Measurements from ENCODE around the gene TMEM163. TPM values are rescaled to one million over a fixed set of nuclear protein-coding genes. Genes with fewer than 3 reads are reported as not detected.

TMEM163 gene
- total and polyA plus RNA-seq, 4 donors, result 5.8 to 46.9 (median 29.8) TPM

DNA sequence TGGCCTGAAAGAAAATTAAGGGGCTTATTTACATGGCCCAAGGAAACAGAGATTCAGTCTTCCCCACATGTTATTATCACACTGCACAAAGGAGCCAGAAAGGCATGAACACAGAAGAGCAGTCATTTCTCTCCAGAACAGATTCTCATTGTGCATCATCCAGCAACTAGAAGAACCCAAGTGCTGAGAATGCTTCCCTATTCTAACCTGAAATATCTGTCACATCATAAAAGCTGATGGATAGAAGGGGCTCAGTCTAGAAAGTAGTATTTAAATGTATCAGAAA, 145.8 kb downstream of the TMEM163 start:
- TF ChIP-seq, protein P1, sequence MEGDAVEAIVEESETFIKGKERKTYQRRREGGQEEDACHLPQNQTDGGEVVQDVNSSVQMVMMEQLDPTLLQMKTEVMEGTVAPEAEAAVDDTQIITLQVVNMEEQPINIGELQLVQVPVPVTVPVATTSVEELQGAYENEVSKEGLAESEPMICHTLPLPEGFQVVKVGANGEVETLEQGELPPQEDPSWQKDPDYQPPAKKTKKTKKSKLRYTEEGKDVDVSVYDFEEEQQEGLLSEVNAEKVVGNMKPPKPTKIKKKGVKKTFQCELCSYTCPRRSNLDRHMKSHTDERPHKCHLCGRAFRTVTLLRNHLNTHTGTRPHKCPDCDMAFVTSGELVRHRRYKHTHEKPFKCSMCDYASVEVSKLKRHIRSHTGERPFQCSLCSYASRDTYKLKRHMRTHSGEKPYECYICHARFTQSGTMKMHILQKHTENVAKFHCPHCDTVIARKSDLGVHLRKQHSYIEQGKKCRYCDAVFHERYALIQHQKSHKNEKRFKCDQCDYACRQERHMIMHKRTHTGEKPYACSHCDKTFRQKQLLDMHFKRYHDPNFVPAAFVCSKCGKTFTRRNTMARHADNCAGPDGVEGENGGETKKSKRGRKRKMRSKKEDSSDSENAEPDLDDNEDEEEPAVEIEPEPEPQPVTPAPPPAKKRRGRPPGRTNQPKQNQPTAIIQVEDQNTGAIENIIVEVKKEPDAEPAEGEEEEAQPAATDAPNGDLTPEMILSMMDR (IDR thresholded peaks at IDR 0.05; ENCODE audit: control extremely low read depth, extremely low read depth), result no peak
- no peaks in the 10 kb centered on the region for H3K9me3 ChIP-seq (ENCODE audit: control insufficient read depth in 4 of 4, insufficient read depth in 3 of 4, low read length in 3 of 4)
- H3K27me3 ChIP-seq (ENCODE audit: control insufficient read depth in 3 of 3, insufficient read depth in 3 of 3, low read length in 2 of 3), result no peaks in the 10 kb centered on the region
- no peak overlapping the region for H3K9ac ChIP-seq (ENCODE audit: insufficient read depth in 1 of 2, low read length in 2 of 2)
- no peak for DNase-seq
- H3K4me1 ChIP-seq (ENCODE audit: control insufficient read depth in 5 of 5, insufficient read depth in 5 of 5, low read length in 5 of 5), result peaks cover 0 to 1% (median 0%) of the 10 kb centered on the region in 5 donors
- no peaks in the 10 kb centered on the region for H3K36me3 ChIP-seq (ENCODE audit: control insufficient read depth in 4 of 4, insufficient read depth in 4 of 4, low read length in 4 of 4)
- H3K27ac ChIP-seq (ENCODE audit: low read depth in 1 of 2, low read length in 1 of 2), result no peak overlapping the region
- no peak overlapping the region for H3K4me3 ChIP-seq
- no peak for ATAC-seq (ENCODE audit: insufficient read depth, low FRiP score)

DNA sequence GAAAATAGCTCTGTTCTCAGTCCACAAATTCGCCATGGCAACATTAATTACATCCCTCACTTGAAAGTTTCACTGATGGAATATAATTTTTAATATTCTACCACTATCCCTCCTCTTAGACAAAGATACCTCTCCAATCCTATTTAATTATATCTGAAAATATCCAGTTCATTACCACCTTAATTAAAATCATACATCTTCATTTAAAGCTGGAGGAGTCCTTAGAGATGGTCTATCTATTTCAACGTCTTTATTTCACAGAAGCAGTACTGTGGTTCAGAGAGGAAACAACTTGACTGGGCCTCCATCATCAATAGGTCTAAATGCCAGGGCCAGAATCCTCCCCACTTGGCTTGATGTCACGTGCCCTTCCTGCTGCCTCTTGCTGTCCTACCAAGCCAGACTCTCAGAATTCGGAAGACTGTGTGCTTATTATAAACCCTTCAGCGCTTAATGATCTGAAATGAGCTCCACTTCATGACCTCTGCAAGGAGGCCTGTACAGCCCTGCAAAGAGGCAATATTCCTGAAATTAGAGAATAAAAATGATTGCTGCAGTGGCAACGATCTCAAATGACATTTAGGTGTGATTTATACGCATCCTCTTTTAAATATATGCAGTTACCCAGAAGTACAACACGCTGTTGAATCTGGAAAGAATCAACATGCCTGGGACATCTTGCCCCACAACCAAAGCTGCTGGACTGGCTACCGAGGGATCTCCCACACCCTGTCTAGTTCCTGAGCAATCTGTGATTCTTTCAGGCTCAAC, 146.3 kb downstream of the TMEM163 start:
- Histone ChIP-seq H3K27ac (ENCODE audit: low read depth in 1 of 2, low read length in 1 of 2) (no peak overlapping the region), H3K9me3 (ENCODE audit: control insufficient read depth in 4 of 4, insufficient read depth in 3 of 4, low read length in 3 of 4) (no peaks in the 10 kb centered on the region), H3K9ac (ENCODE audit: insufficient read depth in 1 of 2, low read length in 2 of 2) (no peak overlapping the region), H3K4me1 (ENCODE audit: control insufficient read depth in 5 of 5, insufficient read depth in 5 of 5, low read length in 5 of 5) (peaks cover 0 to 1% (median 0%) of the 10 kb centered on the region in 5 donors), H3K36me3 (ENCODE audit: control insufficient read depth in 4 of 4, insufficient read depth in 4 of 4, low read length in 4 of 4) (no peaks in the 10 kb centered on the region), H3K4me3 (no peak overlapping the region), H3K27me3 (ENCODE audit: control insufficient read depth in 3 of 3, insufficient read depth in 3 of 3, low read length in 2 of 3) (no peaks in the 10 kb centered on the region)
- no peak for DNase-seq
- ATAC-seq (ENCODE audit: insufficient read depth, low FRiP score), result no peak
- TF ChIP-seq, protein P1 (IDR thresholded peaks at IDR 0.05; ENCODE audit: control extremely low read depth, extremely low read depth), result no peak
- 77 to 79% methylated on average over 9 of the region's 9 CpGs for WGBS, 2 donors

DNA sequence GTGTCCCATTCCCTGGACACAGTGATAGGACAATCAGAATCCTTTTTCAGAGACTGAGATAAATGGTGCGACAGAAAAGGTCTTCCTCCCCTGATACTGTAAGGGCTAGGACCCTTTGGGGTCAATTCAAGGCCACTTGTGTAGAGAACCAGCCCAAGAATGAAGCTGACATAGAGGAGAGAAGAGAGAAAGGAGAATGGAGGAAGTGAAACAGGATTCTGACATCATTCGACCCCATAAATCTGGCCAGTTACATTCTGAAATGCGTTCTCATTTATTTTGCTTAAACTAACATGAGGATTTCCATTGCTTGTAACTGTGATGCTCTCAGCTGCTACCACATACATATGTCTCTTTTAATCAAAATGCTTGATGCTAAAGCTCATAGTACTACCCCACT, 148.1 kb downstream of the TMEM163 start:
- Histone ChIP-seq H3K27ac (ENCODE audit: low read depth in 1 of 2, low read length in 1 of 2) (no peak overlapping the region), H3K9ac (ENCODE audit: insufficient read depth in 1 of 2, low read length in 2 of 2) (no peak overlapping the region), H3K36me3 (ENCODE audit: control insufficient read depth in 4 of 4, insufficient read depth in 4 of 4, low read length in 4 of 4) (no peaks in the 10 kb centered on the region), H3K27me3 (ENCODE audit: control insufficient read depth in 3 of 3, insufficient read depth in 3 of 3, low read length in 2 of 3) (no peaks in the 10 kb centered on the region), H3K9me3 (ENCODE audit: control insufficient read depth in 4 of 4, insufficient read depth in 3 of 4, low read length in 3 of 4) (no peaks in the 10 kb centered on the region), H3K4me3 (no peak overlapping the region), H3K4me1 (ENCODE audit: control insufficient read depth in 5 of 5, insufficient read depth in 5 of 5, low read length in 5 of 5) (peaks cover 0 to 1% (median 0%) of the 10 kb centered on the region in 5 donors)
- WGBS, 2 donors, result 66 to 75% methylated on average over 3 of the region's 3 CpGs
- no peak for ATAC-seq (ENCODE audit: insufficient read depth, low FRiP score)
- TF ChIP-seq, protein P1 (IDR thresholded peaks at IDR 0.05; ENCODE audit: control extremely low read depth, extremely low read depth), result no peak
- no peak for DNase-seq

DNA sequence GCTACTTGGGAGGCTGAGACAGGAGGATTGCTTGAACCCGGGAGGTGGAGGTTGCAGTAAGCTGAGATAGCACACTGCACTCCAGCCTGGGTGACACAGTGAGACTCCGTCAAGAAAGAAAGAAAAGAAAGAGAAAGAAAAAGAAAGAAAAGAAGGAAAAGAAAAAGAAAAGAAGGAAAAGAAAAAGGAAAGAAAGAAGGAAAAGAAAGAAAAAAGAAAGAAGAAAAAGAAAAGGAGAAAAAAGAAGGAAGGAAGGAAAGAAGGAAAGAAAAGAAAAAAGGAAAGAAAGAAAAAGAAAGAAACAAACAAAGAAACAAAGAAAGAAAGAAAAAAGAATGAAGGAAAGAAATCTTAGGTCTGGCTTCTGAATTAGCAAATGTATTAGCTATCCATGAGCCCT, 150.4 kb downstream of the TMEM163 start:
- Histone ChIP-seq H3K27ac (ENCODE audit: low read depth in 1 of 2, low read length in 1 of 2) (no peak overlapping the region), H3K4me3 (no peak overlapping the region), H3K9ac (ENCODE audit: insufficient read depth in 1 of 2, low read length in 2 of 2) (no peak overlapping the region), H3K27me3 (ENCODE audit: control insufficient read depth in 3 of 3, insufficient read depth in 3 of 3, low read length in 2 of 3) (no peaks in the 10 kb centered on the region), H3K36me3 (ENCODE audit: control insufficient read depth in 4 of 4, insufficient read depth in 4 of 4, low read length in 4 of 4) (no peaks in the 10 kb centered on the region), H3K4me1 (ENCODE audit: control insufficient read depth in 5 of 5, insufficient read depth in 5 of 5, low read length in 5 of 5) (peaks cover 0 to 1% (median 0%) of the 10 kb centered on the region in 5 donors), H3K9me3 (ENCODE audit: control insufficient read depth in 4 of 4, insufficient read depth in 3 of 4, low read length in 3 of 4) (no peaks in the 10 kb centered on the region)
- no peak for ATAC-seq (ENCODE audit: insufficient read depth, low FRiP score)
- WGBS, 2 donors, result 95 to 98% methylated on average over 2 of the region's 2 CpGs
- DNase-seq, result no peak
- TF ChIP-seq, protein P1 (IDR thresholded peaks at IDR 0.05; ENCODE audit: control extremely low read depth, extremely low read depth), result no peak
